ENCODE data around the gene CALHM3.
"Not testable (repeated sequence)": the region's sequence is repeated elsewhere in the genome, so short reads cannot be mapped to it uniquely, and the experiment has no call there.

The CALHM3 gene

GRCh38 chr10:103479135-103479534, at the start of gene CALHM3:
Gene CALHM3 (minus strand): TSS chr10:103479240. CDS start chr10:103479032, 208 bp downstream.
- no peak for DNase-seq

GRCh38 chr10:103528549-103528948, 49.5 kb upstream of the CALHM3 start:
- DNase-seq: no peak

- DNase-seq: not testable (repeated sequence)
Measured at GRCh38 chr10:103527476-103527875, 48.4 kb upstream of the CALHM3 start.

- DNase-seq: no peak
Measured at GRCh38 chr10:103525901-103526300, 46.9 kb upstream of the CALHM3 start.

- DNase-seq: no peak
Measured at GRCh38 chr10:103523683-103524082, 44.6 kb upstream of the CALHM3 start.

GRCh38 chr10:103522006-103522405, 43.0 kb upstream of the CALHM3 start:
- DNase-seq: not testable (repeated sequence)

- DNase-seq: no peak
Measured at GRCh38 chr10:103519798-103520197, 40.8 kb upstream of the CALHM3 start.

GRCh38 chr10:103517234-103518085, 38.4 kb upstream of the CALHM3 start:
- DNase-seq: peak in 1 of 2 donors; percentile 15

- peak in 1 of 2 donors; percentile 7 for DNase-seq
Measured at GRCh38 chr10:103514244-103514643, 35.2 kb upstream of the CALHM3 start.

GRCh38 chr10:103513380-103514060, 34.5 kb upstream of the CALHM3 start:
- DNase-seq: no peak

- peak in 1 of 2 donors; percentile 12 for DNase-seq
Measured at GRCh38 chr10:103512591-103513379, 33.7 kb upstream of the CALHM3 start.

GRCh38 chr10:103512166-103512565, 33.1 kb upstream of the CALHM3 start:
- peak in 1 of 2 donors; percentile 14 for DNase-seq

- peak in 1 of 2 donors; percentile 8 for DNase-seq
Measured at GRCh38 chr10:103510791-103511752, 32.0 kb upstream of the CALHM3 start.

- peak in 1 of 2 donors; percentile 8 for DNase-seq
Measured at GRCh38 chr10:103510046-103510685, 31.1 kb upstream of the CALHM3 start.

- DNase-seq: no peak
Measured at GRCh38 chr10:103507235-103508191, 28.5 kb upstream of the CALHM3 start.

GRCh38 chr10:103506061-103506460, 27.0 kb upstream of the CALHM3 start:
- no peak for DNase-seq

GRCh38 chr10:103504181-103504783, 25.2 kb upstream of the CALHM3 start:
- peak; percentile 43 to 51 for DNase-seq

GRCh38 chr10:103503777-103504176, 24.7 kb upstream of the CALHM3 start:
- not testable (repeated sequence) for DNase-seq

GRCh38 chr10:103502849-103503660, 24.0 kb upstream of the CALHM3 start:
- no peak for DNase-seq

Measured in stimulated activated CD4-positive, alpha-beta T cell treated with anti-CD3 and anti-CD28 coated beads, Interleukin-2, amount 100 ng/mL, for 24 hours (primary cell).